SK-N-SH (cell line): ENCODE data around the gene PM20D2.

Source experiments
- CHD2 ChIP-seq: fragments of 150-350 bp; IDR thresholded peaks from 2 replicates; pipeline ENCODE4 v1.6.1; 2018; ENCODE audit warnings: low read length; ENCODE audit not compliant: partially characterized antibody
- CTCF ChIP-seq: fragments of 200-600 bp; sonication (generic); IDR thresholded peaks from 2 replicates; pipeline ENCODE4 v1.6.1; 2017; ENCODE audit warnings: antibody characterized with exemption, mild to moderate bottlenecking, moderate library complexity
- EP300 ChIP-seq, 2 experiments: IDR thresholded peaks; 2 replicates each; pipeline versions ENCODE4 v1.4.0 to v1.6.1; 2012; ENCODE audit warnings: borderline replicate concordance in 1 of 2, low read depth in 1 of 2, low read length in 1 of 2
- EZH2phosphoT487 ChIP-seq: fragments of 200-600 bp; sonication (generic); IDR thresholded peaks from 2 replicates; pipeline ENCODE4 v1.6.1; 2017; ENCODE audit warnings: low read depth, mixed run types, mild to moderate bottlenecking, antibody characterized with exemption, moderate library complexity, borderline replicate concordance
- FOXM1 ChIP-seq: IDR thresholded peaks from 2 replicates; pipeline ENCODE4 v1.4.0; 2012; ENCODE audit warnings: low read depth, mild to moderate bottlenecking
- GABPA ChIP-seq: IDR thresholded peaks from 2 replicates; pipeline ENCODE4 v1.4.0; 2012; ENCODE audit warnings: low read depth, mild to moderate bottlenecking
- IRF3 ChIP-seq: fragments of 150-350 bp; IDR thresholded peaks from 2 replicates; pipeline ENCODE4 v1.6.1; 2016; ENCODE audit warnings: mild to moderate bottlenecking, low read depth, low read length
- NRF1 ChIP-seq: IDR thresholded peaks from 2 replicates; pipeline ENCODE4 v1.6.1; 2012; ENCODE audit warnings: low read depth, mild to moderate bottlenecking, low read length
- POLR2AphosphoS5 ChIP-seq: IDR thresholded peaks from 2 replicates; pipeline ENCODE4 v1.6.1; 2012; ENCODE audit warnings: low read depth, low read length
- SIN3A ChIP-seq: IDR thresholded peaks from 2 replicates; pipeline ENCODE4 v1.6.1; 2012; ENCODE audit warnings: low read depth, mild to moderate bottlenecking, low read length, moderate library complexity, borderline replicate concordance
- SMC3 ChIP-seq: IDR thresholded peaks from 2 replicates; pipeline ENCODE4 v1.6.1; 2012; ENCODE audit warnings: low read depth, low read length, improper control_type of control experiment
- TF ChIP-seq, protein P1 (sequence below): IDR thresholded peaks from 2 replicates; pipeline ENCODE4 v1.4.0; 2012; ENCODE audit warnings: low read depth
- TF ChIP-seq, protein P2 (sequence below): IDR thresholded peaks from 2 replicates; pipeline ENCODE4 v1.6.1; 2012; ENCODE audit warnings: mild to moderate bottlenecking, low read depth, low read length, moderate library complexity

- no peak for TF ChIP-seq POLR2AphosphoS5
- TF ChIP-seq CTCF: no peak
- TF ChIP-seq GABPA: no peak
- no peak for TF ChIP-seq SMC3
- TF ChIP-seq EP300 (IDR thresholded peaks at IDR 0.05; ENCODE audit: borderline replicate concordance in 1 of 2, low read depth in 1 of 2, low read length in 1 of 2): no peak
- TF ChIP-seq IRF3: no peak
- no peak for TF ChIP-seq EZH2phosphoT487
- TF ChIP-seq CHD2: no peak
- TF ChIP-seq, protein P1, sequence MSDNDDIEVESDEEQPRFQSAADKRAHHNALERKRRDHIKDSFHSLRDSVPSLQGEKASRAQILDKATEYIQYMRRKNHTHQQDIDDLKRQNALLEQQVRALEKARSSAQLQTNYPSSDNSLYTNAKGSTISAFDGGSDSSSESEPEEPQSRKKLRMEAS: no peak
- TF ChIP-seq SIN3A: no peak
- TF ChIP-seq FOXM1: no peak
- TF ChIP-seq, protein P2, sequence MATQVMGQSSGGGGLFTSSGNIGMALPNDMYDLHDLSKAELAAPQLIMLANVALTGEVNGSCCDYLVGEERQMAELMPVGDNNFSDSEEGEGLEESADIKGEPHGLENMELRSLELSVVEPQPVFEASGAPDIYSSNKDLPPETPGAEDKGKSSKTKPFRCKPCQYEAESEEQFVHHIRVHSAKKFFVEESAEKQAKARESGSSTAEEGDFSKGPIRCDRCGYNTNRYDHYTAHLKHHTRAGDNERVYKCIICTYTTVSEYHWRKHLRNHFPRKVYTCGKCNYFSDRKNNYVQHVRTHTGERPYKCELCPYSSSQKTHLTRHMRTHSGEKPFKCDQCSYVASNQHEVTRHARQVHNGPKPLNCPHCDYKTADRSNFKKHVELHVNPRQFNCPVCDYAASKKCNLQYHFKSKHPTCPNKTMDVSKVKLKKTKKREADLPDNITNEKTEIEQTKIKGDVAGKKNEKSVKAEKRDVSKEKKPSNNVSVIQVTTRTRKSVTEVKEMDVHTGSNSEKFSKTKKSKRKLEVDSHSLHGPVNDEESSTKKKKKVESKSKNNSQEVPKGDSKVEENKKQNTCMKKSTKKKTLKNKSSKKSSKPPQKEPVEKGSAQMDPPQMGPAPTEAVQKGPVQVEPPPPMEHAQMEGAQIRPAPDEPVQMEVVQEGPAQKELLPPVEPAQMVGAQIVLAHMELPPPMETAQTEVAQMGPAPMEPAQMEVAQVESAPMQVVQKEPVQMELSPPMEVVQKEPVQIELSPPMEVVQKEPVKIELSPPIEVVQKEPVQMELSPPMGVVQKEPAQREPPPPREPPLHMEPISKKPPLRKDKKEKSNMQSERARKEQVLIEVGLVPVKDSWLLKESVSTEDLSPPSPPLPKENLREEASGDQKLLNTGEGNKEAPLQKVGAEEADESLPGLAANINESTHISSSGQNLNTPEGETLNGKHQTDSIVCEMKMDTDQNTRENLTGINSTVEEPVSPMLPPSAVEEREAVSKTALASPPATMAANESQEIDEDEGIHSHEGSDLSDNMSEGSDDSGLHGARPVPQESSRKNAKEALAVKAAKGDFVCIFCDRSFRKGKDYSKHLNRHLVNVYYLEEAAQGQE: no peak
- TF ChIP-seq NRF1: no peak
Measured at GRCh38 chr6:89173634-89174033, 27.8 kb downstream of the PM20D2 start.
